HepG2 (cell line): ENCODE data around the gene SBNO2. TPM values are rescaled to one million over a fixed set of nuclear protein-coding genes. Genes with fewer than 3 reads are reported as not detected.
A peak's percentile ranks its signal among the peaks of the same experiment; 100 is the strongest.

ENCODE experiments used
- ATF7 ChIP-seq, 2 experiments: fragments of 450-650 bp in 1 of 2; sonication (generic) in 1 of 2; formaldehyde crosslinking in 1 of 2; IDR thresholded peaks; 2 replicates each; pipeline versions ENCODE4 v1.4.0 to v1.6.1; 2016 to 2020; ENCODE audit warnings: antibody characterized with exemption in 1 of 2, mild to moderate bottlenecking in 1 of 2, missing genetic modification reagents in 1 of 2
- GPN1 ChIP-seq: sonication (generic); formaldehyde crosslinking; IDR thresholded peaks from 2 replicates; pipeline ENCODE4 v1.5.1; 2020; ENCODE audit warnings: missing genetic modification reagents, borderline replicate concordance
- HNRNPLL ChIP-seq: fragments of 200-400 bp; formaldehyde crosslinking; IDR thresholded peaks from 2 replicates; pipeline ENCODE4 v1.6.1; 2017; ENCODE audit warnings: mild to moderate bottlenecking, low read depth, low read length; ENCODE audit not compliant: poor library complexity, severe bottlenecking
- KAT8 ChIP-seq: IDR thresholded peaks from 2 replicates; pipeline ENCODE4 v1.6.1; 2016; ENCODE audit warnings: missing genetic modification reagents, missing compliant biosample characterization
- LCORL ChIP-seq, 2 experiments: fragments of 450-650 bp in 1 of 2; sonication (generic) in 1 of 2; formaldehyde crosslinking in 1 of 2; IDR thresholded peaks; 2 replicates each; pipeline versions ENCODE4 v1.5.0 to v1.6.1; 2017 to 2020; ENCODE audit warnings: antibody characterized with exemption in 1 of 2, missing genetic modification reagents in 1 of 2
- MEF2D ChIP-seq: sonication (generic); formaldehyde crosslinking; IDR thresholded peaks from 2 replicates; pipeline ENCODE4 v1.5.1; 2020; ENCODE audit warnings: mild to moderate bottlenecking, missing genetic modification reagents
- NR2F6 ChIP-seq, 2 experiments: IDR thresholded peaks; 2 replicates each; pipeline ENCODE4 v1.6.1; 2016; ENCODE audit warnings: antibody characterized with exemption in 1 of 2, mild to moderate bottlenecking in 1 of 2
- POLR2A ChIP-seq, 2 experiments: IDR thresholded peaks; 2 replicates each; pipeline ENCODE4 v1.6.1; 2011; ENCODE audit warnings: low read depth in 2 of 2, low read length in 2 of 2, mild to moderate bottlenecking in 1 of 2, moderate library complexity in 1 of 2; ENCODE audit not compliant: insufficient read depth in 1 of 2
- RAD21 ChIP-seq: fragments of 450-650 bp; formaldehyde crosslinking; IDR thresholded peaks from 2 replicates; pipeline ENCODE4 v1.5.0; 2020; ENCODE audit warnings: mild to moderate bottlenecking
- SRSF1 ChIP-seq: fragments of 200-400 bp; formaldehyde crosslinking; optimal IDR thresholded peaks from 2 replicates; pipeline ENCODE3; 2017; ENCODE audit warnings: mild to moderate bottlenecking, low read depth, low read length, moderate library complexity
- SRY ChIP-seq: sonication (generic); formaldehyde crosslinking; IDR thresholded peaks from 2 replicates; pipeline ENCODE4 v1.8.0; 2022; ENCODE audit warnings: mild to moderate bottlenecking, missing genetic modification reagents
- ZNF451 ChIP-seq: sonication (generic); formaldehyde crosslinking; IDR thresholded peaks from 2 replicates; pipeline ENCODE4 v1.5.0; 2020; ENCODE audit warnings: mild to moderate bottlenecking, missing genetic modification reagents
- polyA plus RNA-seq, 8 experiments: library from polyadenylated mRNA; depleted of rRNA in 3 of 8; stranded (reverse) in 7 of 8; unstranded in 1 of 8; fragments of >200 nt; fragmentation: Illumina TruSeq in 4 of 8; extraction: Trizol in 4 of 8; gene quantifications; 2 replicates each; pipeline versions ENCODE4 v1.2.1 to v1.2.3, GENCODE V29; 2011 to 2016; ENCODE audit warnings: low read depth in 4 of 8, missing spikeins in 1 of 8, mixed read lengths in 1 of 8; ENCODE audit not compliant: insufficient read depth in 1 of 8
- total RNA-seq, 5 experiments: library from RNA; depleted of rRNA; stranded (reverse); fragments of >200 nt; fragmentation: Illumina TruSeq; extraction: Trizol; gene quantifications; 2 replicates each; pipeline ENCODE4 v1.2.3, GENCODE V29; 2016; ENCODE audit warnings: low read depth in 1 of 5
- TF ChIP-seq, protein P1 (sequence below): sonication (generic); formaldehyde crosslinking; IDR thresholded peaks from 2 replicates; pipeline ENCODE4 v1.8.0; 2022; ENCODE audit warnings: mild to moderate bottlenecking, missing genetic modification reagents; ENCODE audit not compliant: insufficient replicate concordance

Gene SBNO2
- total and polyA plus RNA-seq, 2 of the 13 experiments (the other 11 are each of a cell fraction or from before 2014, with no cell fraction given), result 8.6 to 10.4 TPM

DNA sequence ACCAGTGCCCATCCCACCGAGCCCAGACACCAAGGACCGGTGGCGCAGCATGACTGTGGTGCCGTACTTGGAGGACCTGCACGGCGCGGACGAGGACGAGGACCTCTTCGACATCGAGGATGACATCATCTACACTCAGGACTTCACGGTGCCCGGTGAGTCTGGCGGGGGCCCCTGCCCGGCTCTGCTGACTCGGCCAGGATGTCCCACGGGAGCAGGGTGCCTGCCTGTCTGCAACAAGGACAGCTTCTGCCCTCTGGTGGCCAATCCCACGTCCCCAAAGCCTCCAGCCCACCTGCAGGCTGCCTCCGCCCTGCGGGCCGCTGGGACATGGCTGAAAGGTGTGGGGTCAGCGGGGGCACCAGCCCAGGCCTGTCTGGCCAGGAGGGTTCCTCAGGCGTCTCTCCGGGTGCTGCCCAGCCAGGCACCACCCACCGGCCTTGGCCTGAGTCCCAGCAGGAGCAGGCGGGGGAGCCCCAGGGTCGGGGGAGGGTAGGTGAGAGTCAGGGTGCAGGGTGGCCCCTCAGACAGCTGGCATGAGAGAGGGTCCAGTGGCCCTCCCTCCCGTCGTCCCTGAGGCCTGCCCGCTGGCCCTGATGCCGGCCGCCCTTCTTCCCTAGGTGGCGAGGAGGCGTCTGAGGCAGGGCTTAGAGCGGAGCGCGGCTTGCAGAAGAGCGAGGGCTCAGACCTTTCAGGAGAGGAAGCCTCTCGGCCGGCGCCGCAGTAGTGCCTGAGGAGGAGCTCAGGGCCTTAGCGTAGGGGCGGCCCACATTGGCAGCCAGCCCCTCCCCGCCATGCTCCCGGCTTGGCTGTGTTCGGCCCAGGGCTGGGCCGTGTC lies 49.2 kb upstream of the SBNO2 start (continued):
- no peak for TF ChIP-seq NR2F6 (IDR thresholded peaks at IDR 0.05)
- no peak for TF ChIP-seq NR2F6 (CRISPR knock-in tag; IDR thresholded peaks at IDR 0.05)
- no peak for TF ChIP-seq SRSF1
- TF ChIP-seq POLR2A (IDR thresholded peaks at IDR 0.05; ENCODE audit: insufficient read depth in 1 of 2, low read depth in 2 of 2, low read length in 2 of 2), result no peak
- peak; percentile 26; the same call in 1 of the 2 replicates for TF ChIP-seq RAD21 (CRISPR knock-in tag)
- TF ChIP-seq ZNF451 (CRISPR knock-in tag), result no peak
- no peak for TF ChIP-seq KAT8
- TF ChIP-seq, protein P1, sequence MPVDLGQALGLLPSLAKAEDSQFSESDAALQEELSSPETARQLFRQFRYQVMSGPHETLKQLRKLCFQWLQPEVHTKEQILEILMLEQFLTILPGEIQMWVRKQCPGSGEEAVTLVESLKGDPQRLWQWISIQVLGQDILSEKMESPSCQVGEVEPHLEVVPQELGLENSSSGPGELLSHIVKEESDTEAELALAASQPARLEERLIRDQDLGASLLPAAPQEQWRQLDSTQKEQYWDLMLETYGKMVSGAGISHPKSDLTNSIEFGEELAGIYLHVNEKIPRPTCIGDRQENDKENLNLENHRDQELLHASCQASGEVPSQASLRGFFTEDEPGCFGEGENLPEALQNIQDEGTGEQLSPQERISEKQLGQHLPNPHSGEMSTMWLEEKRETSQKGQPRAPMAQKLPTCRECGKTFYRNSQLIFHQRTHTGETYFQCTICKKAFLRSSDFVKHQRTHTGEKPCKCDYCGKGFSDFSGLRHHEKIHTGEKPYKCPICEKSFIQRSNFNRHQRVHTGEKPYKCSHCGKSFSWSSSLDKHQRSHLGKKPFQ (CRISPR knock-in tag), result no peak
- TF ChIP-seq SRY (CRISPR knock-in tag), result no peak
- no peak for TF ChIP-seq GPN1
- TF ChIP-seq HNRNPLL, result peak; percentile 17
- TF ChIP-seq LCORL (IDR thresholded peaks at IDR 0.05), result no peak
- no peak for TF ChIP-seq LCORL (CRISPR knock-in tag; IDR thresholded peaks at IDR 0.05)
- no peak for TF ChIP-seq MEF2D (CRISPR knock-in tag)
- TF ChIP-seq ATF7 (IDR thresholded peaks at IDR 0.05), result peak; percentile 78
- TF ChIP-seq ATF7 (CRISPR knock-in tag; IDR thresholded peaks at IDR 0.05), result no peak
